22Rv1 (cell line): ENCODE measurements around the gene SLC7A9.

Experiments used
- ZFX ChIP-seq: fragments of 450-650 bp; IDR thresholded peaks from 2 replicates; pipeline ENCODE4 v1.6.1; 2017; ENCODE audit warnings: antibody characterized with exemption, borderline replicate concordance
- TF ChIP-seq, protein P1 (sequence below): fragments of 450-650 bp; IDR thresholded peaks from 2 replicates; pipeline ENCODE4 v1.5.1; 2017; ENCODE audit warnings: mild to moderate bottlenecking

DNA sequence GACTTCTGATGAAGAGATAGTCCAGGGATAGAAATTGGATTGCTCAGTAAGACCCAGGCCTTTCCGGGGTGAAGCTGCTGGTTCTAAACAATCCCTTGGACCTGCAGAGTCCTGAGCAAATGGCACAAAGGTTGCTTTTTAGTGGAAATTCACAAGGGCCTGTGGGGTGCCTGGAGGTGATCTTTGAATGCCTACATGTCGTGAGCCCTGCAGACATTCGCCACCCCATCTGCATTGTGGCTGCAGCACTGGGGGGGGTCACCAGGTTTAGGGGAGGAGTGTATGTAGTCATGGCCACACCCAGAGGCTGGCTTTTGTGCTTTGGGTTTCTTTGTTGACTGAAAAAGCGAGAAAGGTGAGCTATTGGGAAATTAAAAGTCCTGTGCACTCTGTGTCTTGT, 41.4 kb downstream of the SLC7A9 start:
- TF ChIP-seq, protein P1, sequence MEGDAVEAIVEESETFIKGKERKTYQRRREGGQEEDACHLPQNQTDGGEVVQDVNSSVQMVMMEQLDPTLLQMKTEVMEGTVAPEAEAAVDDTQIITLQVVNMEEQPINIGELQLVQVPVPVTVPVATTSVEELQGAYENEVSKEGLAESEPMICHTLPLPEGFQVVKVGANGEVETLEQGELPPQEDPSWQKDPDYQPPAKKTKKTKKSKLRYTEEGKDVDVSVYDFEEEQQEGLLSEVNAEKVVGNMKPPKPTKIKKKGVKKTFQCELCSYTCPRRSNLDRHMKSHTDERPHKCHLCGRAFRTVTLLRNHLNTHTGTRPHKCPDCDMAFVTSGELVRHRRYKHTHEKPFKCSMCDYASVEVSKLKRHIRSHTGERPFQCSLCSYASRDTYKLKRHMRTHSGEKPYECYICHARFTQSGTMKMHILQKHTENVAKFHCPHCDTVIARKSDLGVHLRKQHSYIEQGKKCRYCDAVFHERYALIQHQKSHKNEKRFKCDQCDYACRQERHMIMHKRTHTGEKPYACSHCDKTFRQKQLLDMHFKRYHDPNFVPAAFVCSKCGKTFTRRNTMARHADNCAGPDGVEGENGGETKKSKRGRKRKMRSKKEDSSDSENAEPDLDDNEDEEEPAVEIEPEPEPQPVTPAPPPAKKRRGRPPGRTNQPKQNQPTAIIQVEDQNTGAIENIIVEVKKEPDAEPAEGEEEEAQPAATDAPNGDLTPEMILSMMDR, result no peak
- TF ChIP-seq ZFX, result no peak
